M059J (cell line): Measurements from ENCODE around the gene VSIG10. TPM values are rescaled to one million over a fixed set of nuclear protein-coding genes. Genes with fewer than 3 reads are reported as not detected.
A peak's percentile ranks its signal among the peaks of the same experiment; 100 is the strongest.
"Not testable (repeated sequence)": the region's sequence is repeated elsewhere in the genome, so short reads cannot be mapped to it uniquely, and the experiment has no call there.

Experiments used
- DNase-seq: peaks from one replicate; pipeline ENCODE4 v3.0.0-alpha.2; 2012; ENCODE audit warnings: low read depth
- total RNA-seq: library from RNA; depleted of rRNA; stranded (reverse); fragments of >200 nt; shearing (Covaris generic); gene quantifications from 2 replicates; pipeline ENCODE4 v1.2.3, GENCODE V29; 2014; rRNA removed

VSIG10 gene
- total RNA-seq, 1 experiment from 2014 or later, result 17.6 TPM

GRCh38 chr12:118033902-118034301 lies 69.9 kb downstream of the VSIG10 start:
- no peak for DNase-seq

GRCh38 chr12:118033323-118033722 lies 70.5 kb downstream of the VSIG10 start:
- DNase-seq, result no peak

- DNase-seq, result no peak
Measured at GRCh38 chr12:118032188-118032587, 71.6 kb downstream of the VSIG10 start.

GRCh38 chr12:118029166-118029565 lies 74.6 kb downstream of the VSIG10 start:
- DNase-seq, result no peak

GRCh38 chr12:118025168-118025567 lies 78.6 kb downstream of the VSIG10 start:
- no peak for DNase-seq

- no peak for DNase-seq
Measured at GRCh38 chr12:118023301-118023860, 80.4 kb downstream of the VSIG10 start.

GRCh38 chr12:118022728-118023109 lies 81.1 kb downstream of the VSIG10 start:
- no peak for DNase-seq

- DNase-seq, result not testable (repeated sequence)
Measured at GRCh38 chr12:118022097-118022727, 81.6 kb downstream of the VSIG10 start.

GRCh38 chr12:118020036-118020435 lies 83.8 kb downstream of the VSIG10 start:
- no peak for DNase-seq

GRCh38 chr12:118017926-118018325 lies 85.9 kb downstream of the VSIG10 start:
- no peak for DNase-seq

GRCh38 chr12:118016424-118017264 lies 87.2 kb downstream of the VSIG10 start, which contains the start of gene RFC5:
RFC5 (plus strand) TSS chr12:118016703; CDS start chr12:118016828, 125 bp downstream.
- peak; percentile 97 for DNase-seq

GRCh38 chr12:118015944-118016343 lies 87.9 kb downstream of the VSIG10 start:
- DNase-seq, result no peak

GRCh38 chr12:118015306-118015705 lies 88.5 kb downstream of the VSIG10 start:
- no peak for DNase-seq

Other genes with a start within 250 kb of the VSIG10 start
- 0.20 and 0.30 TPM in 2 replicates for gene KSR2, start 135.0 kb downstream of the VSIG10 start, total RNA-seq
- 54.4 and 71.2 TPM in 2 replicates for gene RFC5, start 87.3 kb downstream of the VSIG10 start, total RNA-seq
- gene WSB2, start 42.8 kb downstream of the VSIG10 start, total RNA-seq, result 116 and 133 TPM in 2 replicates
- gene PEBP1, start 32.1 kb upstream of the VSIG10 start, total RNA-seq, result 251 and 299 TPM in 2 replicates